ENCODE results near the gene THSD4.

Gene THSD4

DNA sequence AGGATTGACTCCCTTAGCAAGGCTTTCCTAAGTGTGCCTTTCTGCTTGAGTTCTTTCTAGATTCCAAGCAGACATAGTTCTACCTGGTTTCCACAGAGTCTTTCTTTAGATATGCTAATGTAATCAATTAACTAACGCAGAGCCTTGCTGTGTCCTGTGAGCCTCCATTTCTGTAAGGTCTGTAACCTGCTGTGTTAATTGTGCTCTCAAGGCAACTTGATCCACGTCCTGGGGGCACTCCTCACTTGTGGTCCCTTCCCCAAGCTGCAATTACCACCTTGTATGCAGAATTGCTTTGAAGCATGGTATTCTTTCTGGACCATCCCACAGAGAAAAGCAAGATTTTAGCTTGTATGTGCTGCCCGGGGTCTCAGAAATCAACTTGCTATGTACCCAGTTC, 29.5 kb upstream of the THSD4 start:
- H3K9me3 ChIP-seq (ENCODE audit: insufficient read depth, low read depth, low read length): no peaks in the 10 kb centered on the region
- no peak overlapping the region for H2AFZ ChIP-seq (ENCODE audit: low read length)
- H3F3A ChIP-seq (ENCODE audit: low read depth): no peaks in the 10 kb centered on the region
- no peaks in the 10 kb centered on the region for H3K36me3 ChIP-seq (ENCODE audit: insufficient read depth, low read length)
- no peak overlapping the region for H3K4me3 ChIP-seq (ENCODE audit: low read length, poor library complexity, severe bottlenecking)
- H3K79me2 ChIP-seq (ENCODE audit: insufficient read depth, low read length): no peaks in the 10 kb centered on the region
- no peaks in the 10 kb centered on the region for H4K20me1 ChIP-seq (ENCODE audit: insufficient read depth, low read length, poor library complexity, severe bottlenecking)
- no peak overlapping the region for H3K9ac ChIP-seq (ENCODE audit: low read depth, low read length, poor library complexity, severe bottlenecking)
- H3K27me3 ChIP-seq (ENCODE audit: insufficient read depth, low read length, poor library complexity, severe bottlenecking): no peaks in the 10 kb centered on the region
- H3K4me2 ChIP-seq (ENCODE audit: low read depth, low read length, poor library complexity, severe bottlenecking): no peak overlapping the region
- TF ChIP-seq EZH2phosphoT487 (IDR thresholded peaks at IDR 0.05; ENCODE audit: borderline replicate concordance): no peak
- TF ChIP-seq, protein P1, sequence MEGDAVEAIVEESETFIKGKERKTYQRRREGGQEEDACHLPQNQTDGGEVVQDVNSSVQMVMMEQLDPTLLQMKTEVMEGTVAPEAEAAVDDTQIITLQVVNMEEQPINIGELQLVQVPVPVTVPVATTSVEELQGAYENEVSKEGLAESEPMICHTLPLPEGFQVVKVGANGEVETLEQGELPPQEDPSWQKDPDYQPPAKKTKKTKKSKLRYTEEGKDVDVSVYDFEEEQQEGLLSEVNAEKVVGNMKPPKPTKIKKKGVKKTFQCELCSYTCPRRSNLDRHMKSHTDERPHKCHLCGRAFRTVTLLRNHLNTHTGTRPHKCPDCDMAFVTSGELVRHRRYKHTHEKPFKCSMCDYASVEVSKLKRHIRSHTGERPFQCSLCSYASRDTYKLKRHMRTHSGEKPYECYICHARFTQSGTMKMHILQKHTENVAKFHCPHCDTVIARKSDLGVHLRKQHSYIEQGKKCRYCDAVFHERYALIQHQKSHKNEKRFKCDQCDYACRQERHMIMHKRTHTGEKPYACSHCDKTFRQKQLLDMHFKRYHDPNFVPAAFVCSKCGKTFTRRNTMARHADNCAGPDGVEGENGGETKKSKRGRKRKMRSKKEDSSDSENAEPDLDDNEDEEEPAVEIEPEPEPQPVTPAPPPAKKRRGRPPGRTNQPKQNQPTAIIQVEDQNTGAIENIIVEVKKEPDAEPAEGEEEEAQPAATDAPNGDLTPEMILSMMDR (conservative IDR thresholded peaks at IDR 0.05; ENCODE audit: low read length): no peak
- H3K4me1 ChIP-seq (ENCODE audit: insufficient read depth, low read length, poor library complexity, severe bottlenecking): peaks cover 13% of the 10 kb centered on the region
- H3K9me2 ChIP-seq (replicated peaks; ENCODE audit: low read depth, low read length): no peaks in the 10 kb centered on the region

DNA sequence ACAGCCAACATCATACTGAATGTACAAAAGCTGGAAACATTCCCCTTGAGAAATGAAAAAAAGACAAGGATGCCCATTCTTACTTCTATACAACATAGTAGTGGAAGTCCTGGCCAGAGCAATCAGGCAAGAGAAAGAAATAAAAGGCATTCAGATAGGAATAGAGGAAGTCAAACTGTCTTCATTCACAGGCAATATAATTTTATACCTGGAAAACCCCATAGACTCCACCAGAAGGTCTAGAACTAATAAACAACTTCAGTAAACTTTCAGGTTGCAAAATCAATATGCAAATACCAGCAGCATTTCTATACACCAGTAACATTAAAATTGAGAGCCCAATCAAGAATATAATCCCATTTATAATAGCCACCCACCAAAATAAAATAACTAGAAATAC, 27.1 kb upstream of the THSD4 start:
- Histone ChIP-seq H4K20me1 (ENCODE audit: insufficient read depth, low read length, poor library complexity, severe bottlenecking) (no peaks in the 10 kb centered on the region), H3K4me1 (ENCODE audit: insufficient read depth, low read length, poor library complexity, severe bottlenecking) (peaks cover 6% of the 10 kb centered on the region), H3K9me3 (ENCODE audit: insufficient read depth, low read depth, low read length) (no peaks in the 10 kb centered on the region), H3K4me2 (ENCODE audit: low read depth, low read length, poor library complexity, severe bottlenecking) (no peak overlapping the region), H3K4me3 (ENCODE audit: low read length, poor library complexity, severe bottlenecking) (no peak overlapping the region), H3K27me3 (ENCODE audit: insufficient read depth, low read length, poor library complexity, severe bottlenecking) (no peaks in the 10 kb centered on the region), H3K36me3 (ENCODE audit: insufficient read depth, low read length) (no peaks in the 10 kb centered on the region), H2AFZ (ENCODE audit: low read length) (no peak overlapping the region), H3K9me2 (replicated peaks; ENCODE audit: low read depth, low read length) (no peaks in the 10 kb centered on the region), H3F3A (ENCODE audit: low read depth) (no peaks in the 10 kb centered on the region), H3K9ac (ENCODE audit: low read depth, low read length, poor library complexity, severe bottlenecking) (no peak overlapping the region), H3K79me2 (ENCODE audit: insufficient read depth, low read length) (no peaks in the 10 kb centered on the region)
- TF ChIP-seq, protein P1 (conservative IDR thresholded peaks at IDR 0.05; ENCODE audit: low read length): no peak
- TF ChIP-seq EZH2phosphoT487 (IDR thresholded peaks at IDR 0.05; ENCODE audit: borderline replicate concordance): no peak

DNA sequence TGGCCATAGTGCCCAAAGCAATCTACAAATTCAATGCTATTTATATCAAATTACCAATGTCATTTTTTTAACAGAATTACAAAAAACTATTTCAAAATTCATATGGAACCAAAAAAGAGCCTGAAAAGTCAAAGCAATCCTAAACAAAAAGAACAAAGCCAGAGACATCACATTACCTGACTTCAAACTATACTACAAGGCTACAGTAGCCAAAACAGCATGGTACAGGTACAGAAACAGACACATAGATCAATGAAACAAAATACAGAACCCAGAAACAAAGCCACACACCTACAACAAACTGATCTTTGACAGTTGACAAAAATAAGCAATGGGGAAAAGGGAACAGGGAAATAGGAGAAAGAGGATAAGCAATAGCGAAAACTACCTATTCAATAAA, 26.6 kb upstream of the THSD4 start:
- no peak overlapping the region for H2AFZ ChIP-seq (ENCODE audit: low read length)
- H3F3A ChIP-seq (ENCODE audit: low read depth): no peaks in the 10 kb centered on the region
- H3K79me2 ChIP-seq (ENCODE audit: insufficient read depth, low read length): no peaks in the 10 kb centered on the region
- H3K36me3 ChIP-seq (ENCODE audit: insufficient read depth, low read length): no peaks in the 10 kb centered on the region
- TF ChIP-seq, protein P1 (conservative IDR thresholded peaks at IDR 0.05; ENCODE audit: low read length): no peak
- TF ChIP-seq EZH2phosphoT487 (IDR thresholded peaks at IDR 0.05; ENCODE audit: borderline replicate concordance): no peak
- H3K9me2 ChIP-seq (replicated peaks; ENCODE audit: low read depth, low read length): no peaks in the 10 kb centered on the region
- no peaks in the 10 kb centered on the region for H4K20me1 ChIP-seq (ENCODE audit: insufficient read depth, low read length, poor library complexity, severe bottlenecking)
- no peaks in the 10 kb centered on the region for H3K27me3 ChIP-seq (ENCODE audit: insufficient read depth, low read length, poor library complexity, severe bottlenecking)
- no peak overlapping the region for H3K4me2 ChIP-seq (ENCODE audit: low read depth, low read length, poor library complexity, severe bottlenecking)
- no peak overlapping the region for H3K9ac ChIP-seq (ENCODE audit: low read depth, low read length, poor library complexity, severe bottlenecking)
- peaks cover 6% of the 10 kb centered on the region for H3K4me1 ChIP-seq (ENCODE audit: insufficient read depth, low read length, poor library complexity, severe bottlenecking)
- H3K9me3 ChIP-seq (ENCODE audit: insufficient read depth, low read depth, low read length): no peaks in the 10 kb centered on the region
- H3K4me3 ChIP-seq (ENCODE audit: low read length, poor library complexity, severe bottlenecking): no peak overlapping the region

Measured in Loucy (cell line).